HG03196 (cell line): ENCODE data around the gene MICU1.

Experiments
- ATAC-seq: cut with Tn5 transposase; IDR thresholded peaks from one replicate; pipeline ENCODE4 v1.9.1; 2021; ENCODE audit not compliant: unreplicated experiment

The MICU1 gene

DNA sequence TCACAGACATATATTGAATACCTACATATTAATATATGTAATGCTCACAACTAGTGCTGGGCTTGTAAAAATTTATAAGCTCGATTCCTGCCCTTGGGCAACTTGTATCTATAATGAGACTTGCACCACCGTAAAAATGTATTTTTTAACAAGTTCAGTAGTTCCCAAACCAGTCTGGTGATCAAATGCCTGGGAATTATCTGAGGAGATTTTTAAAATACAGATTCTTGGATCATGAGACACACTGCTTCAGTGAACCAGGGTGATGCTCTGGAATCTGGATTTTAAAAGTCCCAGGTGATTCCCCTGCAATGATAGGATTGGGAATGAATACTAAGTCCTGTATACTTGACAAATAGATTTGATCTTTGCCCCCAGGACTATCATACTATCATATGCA lies 4.3 kb upstream of the MICU1 start:
- no peak for ATAC-seq

DNA sequence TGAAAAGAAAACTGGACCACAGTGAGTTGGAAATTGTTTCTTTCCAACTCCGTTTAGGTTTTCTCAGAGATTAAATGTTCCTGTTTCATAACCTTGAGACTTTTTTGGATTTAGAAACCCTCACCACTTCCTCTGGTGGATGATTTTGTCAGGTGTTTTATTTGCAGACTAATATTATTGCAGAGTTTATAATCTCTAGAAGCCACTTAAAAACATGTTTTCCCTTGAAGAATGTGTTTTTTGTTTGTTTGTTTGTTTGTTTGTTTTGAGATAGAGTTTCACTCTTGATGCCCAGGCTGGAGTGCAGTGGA lies 520 bp upstream of the MICU1 start:
- no peak for ATAC-seq

DNA sequence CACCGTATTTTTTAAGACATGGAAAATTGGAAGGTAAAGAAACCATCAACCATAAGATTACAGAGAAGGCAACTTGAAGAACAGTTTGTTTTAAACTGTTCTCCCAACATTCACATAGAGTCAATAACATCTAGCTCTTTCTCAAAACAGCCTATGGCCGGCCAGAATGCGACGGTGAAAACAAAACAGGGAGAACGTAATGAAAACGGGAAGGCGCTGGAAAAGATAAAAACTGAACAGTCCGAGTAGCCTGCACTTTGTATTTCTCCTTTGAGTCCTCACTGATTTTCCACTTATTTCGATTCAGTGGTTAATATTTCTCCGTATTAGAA lies 637 bp downstream of the MICU1 start:
- no peak for ATAC-seq

DNA sequence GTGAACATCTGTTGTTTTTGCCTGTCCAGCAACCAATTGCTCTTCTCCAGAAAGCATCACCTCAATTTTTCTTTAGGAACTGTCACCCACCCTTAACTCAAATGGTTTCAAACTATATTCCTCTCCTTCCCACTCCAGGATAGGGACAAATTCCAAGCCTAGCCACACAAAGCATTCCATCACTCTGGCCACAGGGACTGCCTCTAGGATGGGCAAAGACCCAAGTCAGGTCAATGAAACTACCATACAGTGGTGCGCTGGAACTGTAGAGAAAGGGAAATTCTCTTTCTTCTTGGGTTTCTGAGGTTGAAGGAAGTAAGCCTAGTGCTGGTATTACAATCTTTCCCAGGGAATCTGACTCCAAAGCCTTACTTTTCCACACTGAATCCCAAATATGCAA lies 3.6 kb downstream of the MICU1 start:
- ATAC-seq = no peak

DNA sequence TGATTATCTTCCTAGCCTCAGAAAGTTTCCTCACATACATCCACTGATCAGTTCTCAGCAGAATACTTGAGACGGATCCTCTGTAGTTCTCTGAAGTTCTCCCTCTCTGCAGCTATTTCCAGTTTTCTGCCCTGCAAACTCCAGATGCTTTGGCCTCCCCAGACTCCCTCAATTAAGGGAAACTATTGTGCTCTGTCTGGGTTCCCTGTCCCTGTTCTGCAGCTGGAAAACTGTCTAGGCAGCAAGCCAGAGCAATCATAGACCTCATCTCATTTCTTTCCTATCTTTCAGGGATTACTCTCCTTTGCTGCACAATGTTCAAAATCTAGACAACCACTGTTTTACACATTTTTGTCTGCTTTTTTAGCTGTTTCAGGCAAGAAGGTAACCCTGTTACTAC lies 9.2 kb downstream of the MICU1 start:
- ATAC-seq = no peak

DNA sequence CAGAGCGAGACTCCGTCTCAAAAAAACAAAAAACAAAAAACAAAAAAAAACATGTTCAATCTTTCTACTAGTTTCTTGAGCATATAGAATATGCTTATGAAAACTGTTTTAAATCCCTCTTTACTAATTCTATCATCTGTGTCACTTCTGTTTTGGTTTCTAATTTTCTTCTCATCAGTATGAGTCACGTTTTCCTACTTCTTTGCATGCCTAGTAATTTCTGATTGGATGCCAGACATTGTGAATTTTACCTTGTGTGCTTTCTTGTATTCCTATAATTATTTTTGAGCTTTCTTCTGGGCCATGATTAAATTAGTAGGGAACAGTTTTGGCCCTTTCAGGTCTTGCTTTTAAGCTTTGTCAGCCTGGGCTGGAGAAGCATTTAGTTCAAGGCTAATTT lies 9.9 kb downstream of the MICU1 start:
- no peak for ATAC-seq

DNA sequence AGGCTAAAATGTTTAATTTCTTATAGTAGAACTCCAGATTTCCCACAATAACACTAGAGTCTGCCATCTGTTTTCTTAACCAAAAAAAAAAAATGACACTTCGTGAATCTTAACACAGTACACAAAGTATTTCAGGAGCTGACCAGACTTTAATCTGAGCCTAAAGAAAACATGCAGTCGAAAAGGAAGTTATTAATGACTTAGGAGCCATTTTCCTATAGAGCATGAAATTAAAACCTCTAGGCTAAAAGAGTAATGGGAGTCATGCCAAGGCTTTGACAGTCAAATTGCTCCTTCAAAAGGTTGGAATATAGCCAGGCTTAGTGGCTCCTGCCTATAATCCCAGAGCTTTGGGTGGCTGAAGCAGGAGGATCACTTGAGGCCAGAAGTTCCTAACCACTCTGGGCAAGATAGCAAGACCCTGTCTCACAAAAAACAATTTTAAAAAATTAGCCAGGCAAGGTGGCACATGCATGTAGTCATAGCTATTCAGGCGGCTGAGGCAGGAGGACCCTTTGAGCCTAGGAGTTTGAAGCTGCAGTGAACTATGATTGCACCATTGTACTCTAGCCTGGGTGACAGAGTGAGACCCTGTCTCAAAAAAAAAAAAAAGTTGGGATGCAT lies 13.6 kb downstream of the MICU1 start:
- ATAC-seq = no peak

DNA sequence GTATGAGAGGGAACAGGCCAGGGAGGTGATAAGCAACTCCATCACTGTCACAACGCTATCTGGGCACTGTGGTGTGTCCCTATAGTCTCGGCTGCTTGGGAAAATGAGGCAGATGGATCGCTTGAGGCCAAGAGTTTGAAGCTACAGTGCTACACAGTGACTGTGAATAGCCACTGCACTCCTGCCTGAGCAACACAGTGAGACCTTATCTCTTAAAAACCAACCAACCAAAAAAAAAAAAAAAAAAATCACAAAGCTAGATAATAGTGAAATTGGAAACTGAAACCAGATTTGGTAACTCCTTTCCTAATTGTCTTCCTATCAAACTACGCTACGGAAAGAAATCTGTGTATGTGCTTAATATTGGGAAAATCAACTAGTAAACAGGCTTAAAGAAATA lies 14.1 kb downstream of the MICU1 start:
- ATAC-seq = no peak

DNA sequence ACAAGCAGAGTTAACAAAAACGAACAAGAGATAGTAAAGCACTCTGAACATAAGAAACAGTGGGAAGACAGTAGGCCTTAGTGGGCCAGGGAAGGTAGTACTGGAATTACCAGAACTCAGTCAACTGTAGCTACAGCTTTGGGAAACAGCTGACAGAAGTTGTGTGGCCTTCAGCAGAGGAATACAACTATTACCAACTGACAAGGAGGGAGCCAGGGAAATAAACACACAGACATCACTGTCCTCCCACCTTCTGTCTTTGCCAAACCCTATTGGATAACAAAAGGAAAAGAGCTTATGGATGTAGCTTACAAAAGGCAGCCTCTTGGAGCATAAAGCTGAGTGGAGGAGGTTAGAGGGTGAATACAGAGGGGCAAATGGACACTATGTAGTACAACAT lies 15.4 kb downstream of the MICU1 start:
- no peak for ATAC-seq

DNA sequence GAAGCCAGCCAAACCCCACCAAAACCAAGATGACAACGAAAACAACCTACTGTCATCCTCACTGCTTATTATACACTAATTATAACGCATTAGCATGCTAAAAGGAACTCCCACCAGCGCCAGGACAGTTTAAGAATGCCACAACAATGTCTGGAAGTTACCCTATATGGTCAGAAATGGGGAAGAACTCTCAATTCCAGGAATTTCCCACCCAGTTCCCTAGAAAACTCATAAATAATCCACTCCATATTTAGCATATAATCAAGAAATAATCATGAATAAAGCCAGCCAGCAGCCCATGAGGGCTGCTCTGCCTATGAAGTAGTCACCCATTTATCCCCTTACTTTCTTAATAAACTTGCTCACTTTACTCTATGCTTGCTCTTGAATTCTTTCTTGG lies 20.8 kb downstream of the MICU1 start:
- no peak for ATAC-seq

DNA sequence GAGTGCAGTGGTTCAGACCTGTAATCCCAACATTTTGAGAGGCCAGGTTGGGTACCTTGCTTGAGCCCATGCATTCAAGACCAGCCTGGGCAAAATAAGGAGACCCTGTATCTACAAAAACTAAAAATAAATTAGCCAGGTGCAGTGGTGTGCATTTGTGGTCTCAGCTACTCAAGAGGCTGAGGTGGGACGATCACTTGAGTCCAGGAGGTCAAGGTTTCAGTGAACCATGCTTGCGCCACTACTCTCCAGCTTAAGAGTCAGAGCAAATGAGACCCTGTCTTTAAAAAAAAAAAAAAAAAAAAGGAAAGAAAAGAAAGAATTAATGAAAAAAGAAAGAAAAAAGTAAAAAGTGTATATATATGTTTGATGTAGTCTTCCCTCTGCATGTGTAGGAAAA lies 24.7 kb downstream of the MICU1 start:
- ATAC-seq = no peak

DNA sequence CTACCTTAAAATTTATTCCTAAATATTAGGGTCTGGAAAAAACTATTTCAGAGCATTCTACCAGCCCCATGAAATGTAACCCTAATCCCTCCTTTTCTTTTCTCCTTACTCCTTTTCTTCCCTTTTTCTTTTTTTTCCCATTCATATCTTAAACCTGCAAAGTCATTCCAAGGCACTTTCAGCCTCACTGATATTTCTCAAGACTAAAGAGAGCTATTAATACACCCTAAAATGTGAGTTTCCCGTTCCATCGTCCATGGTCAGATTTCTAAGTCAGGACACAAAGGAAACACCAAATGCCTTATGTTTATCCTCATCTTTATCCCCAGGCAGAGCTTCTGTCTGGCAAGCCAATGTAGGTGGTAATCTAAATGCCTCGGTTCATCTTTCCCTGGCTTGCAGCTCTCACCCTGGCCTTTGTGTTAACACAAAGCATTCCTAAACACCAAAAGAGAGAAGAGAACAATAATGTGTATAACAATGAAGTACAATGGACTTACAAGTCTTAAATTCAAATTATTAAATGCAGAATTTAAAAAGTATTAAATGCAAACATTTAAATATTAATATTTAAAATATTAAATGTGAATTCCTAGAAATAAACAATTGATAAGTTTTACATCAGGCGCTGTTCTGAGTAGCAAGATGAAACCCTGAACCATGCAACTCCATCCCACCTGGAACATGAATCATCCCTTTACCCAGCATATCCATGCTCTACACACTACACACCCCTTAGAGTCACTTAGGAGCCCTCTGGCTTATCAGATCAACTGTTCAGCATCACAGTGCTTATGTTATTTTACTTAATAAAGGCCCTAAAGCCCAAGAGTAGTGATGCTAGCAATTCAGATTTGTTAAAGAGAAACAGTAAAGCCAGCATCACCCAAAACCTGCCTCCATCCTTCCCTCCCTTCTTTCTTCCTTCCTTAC lies 26.8 kb downstream of the MICU1 start:
- no peak for ATAC-seq

DNA sequence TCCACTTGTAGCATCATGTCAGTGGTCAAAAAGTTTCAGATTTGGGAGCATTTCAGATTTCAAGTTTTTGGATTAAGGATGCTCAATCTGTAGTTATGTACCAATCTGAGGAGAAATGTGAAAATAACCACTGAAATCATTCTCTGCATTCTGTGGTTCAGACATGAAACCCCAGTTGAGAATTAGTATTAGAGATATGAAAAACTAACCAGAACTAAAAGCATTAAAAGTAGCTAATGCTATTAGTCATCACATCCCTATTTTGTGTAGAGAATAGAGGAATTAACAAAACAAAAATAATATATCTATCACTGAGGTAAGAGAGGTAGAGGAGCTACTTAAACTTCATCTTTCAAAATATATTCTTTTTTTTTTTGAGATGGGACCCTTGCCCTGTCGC lies 28.0 kb downstream of the MICU1 start:
- ATAC-seq = no peak

DNA sequence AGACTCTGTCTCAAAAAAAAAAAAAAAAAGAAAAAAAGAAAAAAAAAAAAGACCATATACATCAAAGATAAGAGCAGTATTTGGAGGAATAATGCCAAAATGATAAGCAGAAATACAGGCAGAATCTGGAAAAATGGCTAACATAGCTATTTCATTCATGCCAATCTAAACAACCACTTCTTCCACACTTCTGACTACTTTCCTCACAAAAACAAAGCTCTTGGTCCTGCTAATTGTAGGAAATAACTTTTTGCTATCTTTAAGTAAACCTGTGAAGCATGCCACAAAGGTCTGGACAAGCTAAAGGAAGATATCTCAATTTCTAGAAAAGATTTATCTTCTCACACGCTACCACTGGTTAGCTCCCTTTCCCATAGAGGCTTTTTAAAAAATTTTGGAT lies 30.4 kb downstream of the MICU1 start:
- no peak for ATAC-seq

DNA sequence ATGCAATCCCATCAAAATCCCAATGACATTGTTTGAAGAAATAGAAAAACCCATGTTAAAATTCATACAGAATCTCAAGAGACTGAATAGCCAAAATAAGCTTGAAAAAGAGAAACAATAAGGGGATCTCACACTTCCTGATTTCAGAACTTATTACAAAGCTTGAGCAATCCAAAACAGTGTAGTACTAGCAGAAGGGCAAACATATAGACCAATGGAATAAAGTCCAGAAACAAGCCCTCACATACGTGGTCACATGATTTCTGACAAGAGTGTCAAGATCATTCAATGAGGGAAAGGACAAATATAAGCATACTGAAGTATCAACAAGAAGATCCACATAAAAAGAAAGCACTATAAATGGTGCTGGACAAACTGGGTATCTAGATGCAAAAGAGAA lies 31.9 kb downstream of the MICU1 start:
- ATAC-seq = no peak

DNA sequence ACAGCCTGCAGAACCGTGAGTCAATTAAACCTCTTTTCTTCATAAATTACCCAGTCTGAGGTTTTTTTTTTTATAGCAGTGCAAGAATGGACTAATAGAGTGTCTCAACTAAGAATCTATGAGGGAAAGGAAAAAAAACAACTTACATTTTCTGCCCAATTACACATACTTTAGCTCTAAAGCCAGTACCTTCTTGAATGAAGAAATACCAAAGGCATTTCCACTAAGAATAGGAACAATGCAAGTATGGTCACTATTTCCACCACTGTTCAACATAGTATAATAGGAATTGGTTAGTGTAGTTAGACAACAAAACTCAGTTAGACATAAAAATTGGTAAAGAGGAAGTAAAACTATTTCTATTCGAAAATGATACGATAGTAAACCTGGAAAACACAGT lies 37.6 kb downstream of the MICU1 start:
- ATAC-seq = no peak

DNA sequence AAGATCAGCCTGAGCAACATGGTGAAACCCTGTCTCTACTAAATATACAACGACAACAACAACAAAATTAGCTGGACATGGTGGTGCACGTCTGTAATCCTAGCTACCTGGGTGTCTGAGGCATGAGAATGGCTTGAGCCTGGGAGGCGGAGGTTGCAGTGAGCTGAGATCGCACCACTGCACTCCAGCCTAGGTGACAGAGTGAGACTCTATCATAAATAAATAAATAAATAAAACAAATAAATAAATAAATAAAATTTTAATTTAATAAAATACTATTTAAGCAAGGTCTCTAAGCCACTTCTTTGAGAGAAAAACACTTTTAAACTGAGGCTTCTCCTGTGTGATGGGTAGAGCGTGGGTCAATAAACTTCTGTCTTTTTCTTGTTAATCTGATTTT lies 38.3 kb downstream of the MICU1 start:
- no peak for ATAC-seq

DNA sequence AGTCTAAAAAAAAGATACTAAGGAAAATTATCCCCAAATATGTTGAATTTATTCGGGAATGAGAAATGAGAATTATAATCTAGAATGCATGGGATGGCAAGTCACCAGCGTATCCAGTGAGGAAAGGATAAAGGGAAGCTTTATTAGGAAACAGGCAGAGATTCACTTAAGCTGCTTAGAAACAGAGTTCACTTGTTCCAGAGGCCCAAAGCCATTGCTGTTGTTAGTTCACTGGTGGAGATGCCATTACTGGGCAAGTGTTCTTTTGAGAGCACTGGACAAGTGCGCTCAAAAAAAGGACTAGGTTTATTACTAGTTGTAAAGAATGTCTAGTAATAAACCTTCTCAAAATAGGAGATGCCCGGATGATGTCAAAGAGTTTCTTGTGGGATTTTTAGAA lies 51.2 kb downstream of the MICU1 start:
- ATAC-seq = no peak

DNA sequence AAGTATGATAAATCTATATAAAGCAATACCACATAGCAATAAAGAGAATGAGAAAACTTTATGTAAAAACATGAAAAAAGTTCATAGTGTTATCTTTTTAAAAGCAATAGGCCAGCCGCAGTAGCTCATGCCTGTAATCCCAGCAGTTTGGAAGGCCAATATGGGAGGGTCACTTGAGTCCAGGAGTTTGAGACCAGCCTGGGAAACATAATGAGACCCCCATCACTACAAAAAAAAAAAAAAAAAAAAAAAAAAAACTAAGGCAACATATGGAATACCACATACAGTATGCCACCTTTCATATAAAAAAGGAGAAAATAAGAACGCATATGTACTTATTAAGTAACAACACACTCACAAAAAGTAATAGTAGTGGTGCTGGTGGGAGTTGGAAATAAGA lies 52.8 kb downstream of the MICU1 start:
- no peak for ATAC-seq

DNA sequence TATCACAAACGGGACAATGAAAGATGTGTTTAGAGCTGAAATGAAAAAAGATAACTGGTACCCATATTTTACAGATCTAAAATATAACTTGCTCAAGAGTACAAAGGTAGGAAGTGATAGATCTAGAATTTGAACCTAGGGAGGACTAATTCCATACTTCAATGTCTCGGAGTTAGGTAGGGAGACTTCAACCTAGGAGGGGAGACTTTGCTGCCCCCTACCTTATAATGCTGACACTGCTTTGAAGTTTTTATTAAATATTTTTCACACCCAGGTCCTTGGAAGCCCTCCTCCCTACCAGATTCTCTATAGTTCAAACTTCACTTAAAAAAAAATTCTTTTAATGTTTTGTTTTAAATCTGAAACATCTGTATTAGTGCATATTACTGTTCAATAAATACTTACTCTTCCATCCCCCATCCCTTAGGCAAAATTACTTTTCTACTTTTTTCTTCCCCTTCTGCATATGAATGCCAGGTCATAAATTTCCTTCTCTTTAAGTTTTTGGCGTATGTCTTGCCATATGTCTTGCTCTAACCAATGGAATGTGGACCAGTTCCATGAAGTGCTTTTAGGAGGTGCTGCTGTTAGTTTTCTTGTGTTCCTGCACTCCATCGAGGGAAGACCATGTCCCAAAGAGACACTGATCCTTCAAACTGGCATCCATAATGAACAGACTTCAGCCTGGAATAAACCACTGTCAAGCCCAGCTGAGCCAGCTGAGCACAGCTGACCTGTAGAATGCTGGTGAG lies 57.8 kb downstream of the MICU1 start:
- no peak for ATAC-seq

DNA sequence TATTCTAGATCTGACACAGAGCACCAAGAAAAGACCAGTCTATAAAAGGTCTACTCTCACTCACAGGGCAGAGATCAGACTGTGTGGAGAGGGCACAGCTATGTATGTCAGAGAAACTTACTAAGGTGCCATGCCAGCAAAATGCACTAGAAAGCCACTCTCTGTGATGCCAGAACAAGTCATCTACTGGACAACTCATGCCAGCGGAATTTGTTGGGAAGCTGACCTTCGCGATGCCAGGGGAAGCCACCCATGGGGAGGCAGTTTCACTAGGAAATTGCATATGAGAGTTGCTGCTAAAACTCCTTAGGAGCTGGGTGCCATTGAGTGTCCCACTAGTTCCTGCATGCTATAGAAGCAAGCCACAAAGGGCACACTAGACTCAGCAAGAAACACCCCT lies 58.5 kb downstream of the MICU1 start:
- ATAC-seq = no peak

DNA sequence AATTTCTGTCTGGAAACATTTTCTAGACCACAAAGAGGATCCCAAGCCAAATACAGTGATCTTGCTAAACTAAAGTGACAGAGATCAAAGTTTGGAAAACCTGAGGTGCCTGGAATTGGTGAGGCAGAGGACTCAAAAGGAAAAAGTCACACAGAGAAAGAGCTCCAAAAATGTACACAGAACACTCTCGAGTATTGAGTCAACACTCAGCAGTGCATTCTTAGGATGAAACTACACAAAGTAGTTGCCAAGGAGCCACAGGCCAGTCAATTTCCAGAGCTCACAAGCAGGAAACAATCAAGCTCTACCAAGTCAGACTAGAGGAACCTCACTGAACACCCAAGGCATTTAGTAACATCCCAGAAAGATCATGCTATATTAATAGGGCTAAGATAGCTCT lies 61.3 kb downstream of the MICU1 start:
- no peak for ATAC-seq
